ENCODE data around the gene JPT1. TPM values are rescaled to one million over a fixed set of nuclear protein-coding genes. Genes with fewer than 3 reads are reported as not detected.

The JPT1 gene
- total RNA-seq, 1 experiment from 2014 or later, result 448 TPM

GRCh38 chr17:75130632-75131277 is 23.6 kb downstream of the JPT1 start:
- H3K27me3 ChIP-seq (ENCODE audit: control insufficient read depth, insufficient read depth, low read length), result no peaks in the 10 kb centered on the region
- H3K27ac ChIP-seq (ENCODE audit: low read length), result peak overlapping the region; percentile 93
- no peaks in the 10 kb centered on the region for H3K9me3 ChIP-seq (ENCODE audit: control insufficient read depth, insufficient read depth, low read depth, low read length)
- TF ChIP-seq REST (IDR thresholded peaks at IDR 0.05; ENCODE audit: insufficient read depth in 1 of 2, low read depth in 2 of 2, low read length in 1 of 2), result no peak
- TF ChIP-seq TCF7L2 (IDR thresholded peaks at IDR 0.05; ENCODE audit: low read depth, low read length), result no peak
- TF ChIP-seq CTCF (IDR thresholded peaks at IDR 0.05), result peak; percentile 67
- TF ChIP-seq POLR2AphosphoS5 (IDR thresholded peaks at IDR 0.05; ENCODE audit: low read depth, low read length), result peak; percentile 2; the same call in 1 of the 2 replicates
- peak; percentile 36; the same call in 1 of the 2 replicates for TF ChIP-seq SIN3A (IDR thresholded peaks at IDR 0.05; ENCODE audit: borderline replicate concordance, insufficient read depth, low read depth, low read length)
- H3K36me3 ChIP-seq (ENCODE audit: control insufficient read depth, insufficient read depth, low read length), result peaks cover 3% of the 10 kb centered on the region; the same call in 1 of the 2 replicates
- CTCF ChIA-PET, result interaction anchor here (0.6 to 2.8 kb wide), 4 partner anchors 17 to 61 kb away, joined by 4 to 12 read pairs (median 4); no protein-coding TSS in a partner anchor
- H3K4me3 ChIP-seq (ENCODE audit: low read depth in 2 of 2, low read length in 2 of 2), result peak overlapping the region; percentile 72 to 83
- peaks cover 25% of the 10 kb centered on the region for H3K4me1 ChIP-seq (ENCODE audit: control insufficient read depth, insufficient read depth, low read length)
- DNase-seq (ENCODE audit: low read depth, low spot score) (no peak), ATAC-seq (peak; percentile 65)
- POLR2A ChIA-PET, result interaction anchor here (0.6 to 0.7 kb wide), 3 partner anchors 14 to 292 kb away, joined by 3 to 5 read pairs (median 5); no protein-coding TSS in a partner anchor
- in situ Hi-C loops (cut with HindIII; ENCODE audit: low pct_unique_long_range_greater_than_20kb, low sequenced_read_pairs) (no loop called here), intact Hi-C loops (cut with micrococcal nuclease; ENCODE audit: unreplicated experiment) (no loop called here)
- BruUV-seq (replicated peaks), result TSS peak; percentile 84

- Histone ChIP-seq H3K4me1 (ENCODE audit: control insufficient read depth, insufficient read depth, low read length) (peaks cover 27% of the 10 kb centered on the region), H3K9me3 (ENCODE audit: control insufficient read depth, insufficient read depth, low read depth, low read length) (no peaks in the 10 kb centered on the region), H3K36me3 (ENCODE audit: control insufficient read depth, insufficient read depth, low read length) (peaks cover 3% of the 10 kb centered on the region; the same call in 1 of the 2 replicates), H3K27me3 (ENCODE audit: control insufficient read depth, insufficient read depth, low read length) (no peaks in the 10 kb centered on the region), H3K27ac (ENCODE audit: low read length) (peak overlapping the region; percentile 93), H3K4me3 (ENCODE audit: low read depth in 2 of 2, low read length in 2 of 2) (peak overlapping the region; percentile 72 to 83)
- POLR2A ChIA-PET, result interaction anchor here (0.6 kb wide), 3 partner anchors 66 to 292 kb away, joined by 5 to 8 read pairs (median 5); no protein-coding TSS in a partner anchor
- TF ChIP-seq REST (IDR thresholded peaks at IDR 0.05; ENCODE audit: insufficient read depth in 1 of 2, low read depth in 2 of 2, low read length in 1 of 2) (no peak), POLR2AphosphoS5 (IDR thresholded peaks at IDR 0.05; ENCODE audit: low read depth, low read length) (no peak; the same call in 1 of the 2 replicates), SIN3A (IDR thresholded peaks at IDR 0.05; ENCODE audit: borderline replicate concordance, insufficient read depth, low read depth, low read length) (no peak), TCF7L2 (IDR thresholded peaks at IDR 0.05; ENCODE audit: low read depth, low read length) (no peak), CTCF (IDR thresholded peaks at IDR 0.05) (no peak)
- in situ Hi-C loops (cut with HindIII; ENCODE audit: low pct_unique_long_range_greater_than_20kb, low sequenced_read_pairs) (no loop called here), intact Hi-C loops (cut with micrococcal nuclease; ENCODE audit: unreplicated experiment) (no loop called here)
- CTCF ChIA-PET, result interaction anchor here (1.4 to 2.8 kb wide), 2 partner anchors 16 to 19 kb away, joined by 5 to 12 read pairs; no protein-coding TSS in a partner anchor
- ATAC-seq (no peak), DNase-seq (ENCODE audit: low read depth, low spot score) (no peak)
- no TSS peak for BruUV-seq (replicated peaks)
These were observed 24.2 kb downstream of the JPT1 start for GRCh38 chr17:75130059-75130631.

All from Panc1 (cell line).